Stimulated activated effector memory CD8-positive, alpha-beta T cell treated with anti-CD3 and anti-CD28 coated beads, Interleukin-12 subunit alpha, Interleukin-12 subunit beta, amount 100 ng/mL, for 72 hours (primary cell): ENCODE data around the gene B3GNT7.
"Not testable (repeated sequence)": the region's sequence is repeated elsewhere in the genome, so short reads cannot be mapped to it uniquely, and the experiment has no call there.

Source experiments
- ATAC-seq: fragments of 150-1000 bp; cut with Tn5 transposase; 2 replicates; pipeline ENCODE4 v1.10.0; 2021
- DNase-seq, 2 donors: peaks; one replicate each; pipeline ENCODE4 v3.0.0; 2021 to 2022; ENCODE audit warnings: low spot score in 2 of 2
- H3K27ac Mint-ChIP-seq: one replicate; pipeline ENCODE4 v1.8.0; 2022; ENCODE audit warnings: mild to moderate bottlenecking, mixed read lengths
- H3K36me3 Mint-ChIP-seq: one replicate; pipeline ENCODE4 v1.8.0; 2022; ENCODE audit warnings: mild to moderate bottlenecking, mixed read lengths
- H3K4me1 Mint-ChIP-seq: one replicate; pipeline ENCODE4 v1.8.0; 2022; ENCODE audit warnings: mixed read lengths
- H3K4me3 Mint-ChIP-seq: one replicate; pipeline ENCODE4 v1.8.0; 2022; ENCODE audit warnings: mild to moderate bottlenecking, mixed read lengths
- H3K9me3 Mint-ChIP-seq: one replicate; pipeline ENCODE4 v1.8.0; 2022; ENCODE audit warnings: mixed read lengths

The B3GNT7 gene

DNA sequence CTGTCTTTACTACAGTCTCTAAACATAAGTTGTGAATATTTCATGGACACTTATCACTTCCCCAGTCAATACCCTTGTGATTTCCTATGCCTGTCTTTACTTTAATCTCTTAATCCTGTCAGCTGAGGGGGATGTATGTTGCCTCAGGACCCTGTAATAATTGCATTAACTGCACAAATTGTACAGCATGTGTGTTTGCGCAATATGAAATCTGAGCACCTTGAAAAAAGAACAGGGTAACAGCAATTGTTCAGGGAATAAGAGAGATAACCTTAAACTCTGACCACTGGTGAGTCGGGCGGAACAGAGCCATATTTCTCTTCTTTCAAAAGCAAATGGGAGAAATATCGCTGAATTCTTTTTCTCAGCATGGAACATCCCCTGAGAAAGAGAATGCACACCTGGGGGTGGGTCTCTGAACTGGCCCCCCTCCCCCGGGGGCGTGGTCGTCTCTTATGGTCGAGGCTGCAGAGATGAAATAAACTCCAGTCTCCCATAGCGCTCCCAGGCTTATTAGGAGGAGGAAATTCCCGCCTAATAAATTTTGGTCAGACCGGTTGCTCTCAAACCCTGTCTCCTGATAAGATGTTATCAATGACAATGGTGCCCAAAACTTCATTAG, 19.4 kb upstream of the B3GNT7 start:
- not testable (repeated sequence) for H3K9me3 Mint-ChIP-seq, H3K27ac Mint-ChIP-seq, H3K4me1 Mint-ChIP-seq, H3K36me3 Mint-ChIP-seq, DNase-seq, H3K4me3 Mint-ChIP-seq, ATAC-seq

DNA sequence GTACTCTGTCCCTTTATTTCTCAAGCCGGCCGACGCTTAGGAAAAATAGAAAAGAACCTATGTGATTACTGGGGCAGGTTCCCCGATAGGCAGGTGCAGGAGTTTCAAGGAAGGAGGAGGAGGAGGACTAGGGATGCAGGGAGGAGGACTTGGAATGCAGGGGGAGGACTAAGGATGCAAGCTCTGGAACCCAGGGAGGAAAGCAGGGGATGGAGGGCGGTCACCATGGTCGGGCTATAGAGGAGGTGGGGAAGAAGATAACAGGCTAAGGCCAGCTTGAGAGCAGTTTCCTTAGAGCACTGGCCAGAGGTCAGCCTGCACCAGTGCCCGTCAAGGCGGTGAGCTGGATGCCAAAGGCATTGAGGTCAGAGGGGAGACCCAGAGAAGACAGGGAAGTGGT, 18.7 kb upstream of the B3GNT7 start:
- no peak for ATAC-seq
- DNase-seq: no peak
- Mint-ChIP-seq H3K27ac (no peak overlapping the region), H3K9me3 (no peaks in the 10 kb centered on the region), H3K36me3 (no peaks in the 10 kb centered on the region), H3K4me1 (peaks cover 6% of the 10 kb centered on the region), H3K4me3 (no peak overlapping the region)

DNA sequence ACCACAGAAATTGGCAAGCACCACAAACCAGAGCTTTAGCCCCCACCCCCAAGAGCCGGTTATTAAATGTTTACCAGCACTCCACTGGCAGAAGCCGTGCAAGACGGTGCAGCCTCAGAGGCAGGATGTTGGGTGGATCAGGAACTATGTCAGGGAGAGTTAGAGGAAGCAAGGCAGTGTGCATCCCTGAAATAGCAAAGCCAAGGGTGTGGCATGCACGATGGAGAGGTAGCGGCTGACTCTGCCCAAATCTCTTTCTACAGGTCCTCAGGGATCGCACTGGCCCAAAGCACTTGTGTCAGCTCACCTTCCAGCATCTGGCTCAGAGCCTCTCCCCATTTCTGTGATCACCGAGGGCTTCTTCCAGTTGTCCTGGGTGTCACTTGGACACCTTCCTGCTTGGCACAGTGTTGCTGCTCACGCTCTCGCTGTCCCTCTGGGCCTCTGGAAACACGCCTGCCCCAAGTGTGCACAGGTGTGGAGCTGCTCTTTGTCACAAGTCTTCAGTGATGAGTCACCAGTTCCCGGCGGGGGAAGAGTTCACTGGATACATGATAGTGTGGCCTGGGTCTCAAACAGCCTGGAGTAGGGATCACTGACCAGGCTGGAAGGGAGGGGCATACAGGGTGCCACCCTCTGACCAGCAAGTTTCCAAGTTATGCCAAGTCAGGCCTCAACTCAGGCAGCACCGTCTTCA, 17.3 kb upstream of the B3GNT7 start:
- Mint-ChIP-seq H3K27ac (no peak overlapping the region), H3K9me3 (no peaks in the 10 kb centered on the region), H3K36me3 (no peaks in the 10 kb centered on the region), H3K4me3 (no peak overlapping the region), H3K4me1 (peaks cover 6% of the 10 kb centered on the region)
- ATAC-seq (peak; percentile 5), DNase-seq (no peak)

DNA sequence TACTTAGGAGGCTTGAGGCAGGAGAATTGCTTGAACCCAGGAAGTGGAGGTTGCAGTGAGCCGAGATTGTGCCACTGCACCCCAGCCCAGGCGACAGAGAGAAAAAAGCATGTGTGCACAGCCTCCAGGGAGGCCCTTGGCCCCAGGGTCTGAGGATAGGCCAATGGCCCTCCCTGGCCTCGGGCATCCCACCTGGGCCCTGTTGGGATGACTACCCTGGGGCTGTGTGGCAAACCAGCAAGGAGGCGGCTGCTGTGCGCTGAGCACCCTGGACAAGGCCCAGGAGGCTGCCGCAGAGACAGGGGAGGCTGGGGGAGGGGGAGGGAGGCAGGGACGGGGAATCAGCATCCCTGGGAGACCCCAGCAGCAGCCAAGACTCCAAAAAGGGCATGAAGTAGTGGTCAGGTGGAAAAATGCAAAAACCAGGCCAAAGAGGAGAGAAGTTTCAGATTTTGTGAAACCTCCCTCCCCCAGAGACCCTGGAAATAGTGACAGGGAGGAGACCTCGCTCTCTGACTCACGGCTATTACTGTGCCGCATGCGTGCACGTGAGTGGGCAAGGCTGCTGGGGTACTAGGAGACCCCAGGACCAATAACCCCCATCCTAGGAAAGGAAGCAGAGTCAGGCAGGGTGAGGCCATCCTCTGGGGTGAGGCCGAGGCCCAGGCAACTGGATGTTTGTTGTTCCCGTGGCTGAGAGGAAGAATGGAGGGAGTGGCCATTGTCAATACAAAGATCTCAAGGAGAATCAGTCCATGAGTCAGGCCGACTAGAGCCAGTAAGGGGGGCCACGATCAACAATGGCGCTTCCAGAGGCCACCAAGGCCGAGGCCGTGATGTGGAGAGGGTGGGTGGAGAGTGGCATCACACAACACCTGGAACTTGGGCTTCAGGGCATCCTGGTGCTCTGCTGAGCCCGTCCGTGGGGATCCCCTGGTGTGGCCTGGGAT, 16.0 kb upstream of the B3GNT7 start:
- Mint-ChIP-seq H3K4me1 (peaks cover 6% of the 10 kb centered on the region), H3K36me3 (no peaks in the 10 kb centered on the region), H3K4me3 (no peak overlapping the region), H3K9me3 (no peaks in the 10 kb centered on the region), H3K27ac (no peak overlapping the region)
- ATAC-seq (no peak), DNase-seq (no peak)

DNA sequence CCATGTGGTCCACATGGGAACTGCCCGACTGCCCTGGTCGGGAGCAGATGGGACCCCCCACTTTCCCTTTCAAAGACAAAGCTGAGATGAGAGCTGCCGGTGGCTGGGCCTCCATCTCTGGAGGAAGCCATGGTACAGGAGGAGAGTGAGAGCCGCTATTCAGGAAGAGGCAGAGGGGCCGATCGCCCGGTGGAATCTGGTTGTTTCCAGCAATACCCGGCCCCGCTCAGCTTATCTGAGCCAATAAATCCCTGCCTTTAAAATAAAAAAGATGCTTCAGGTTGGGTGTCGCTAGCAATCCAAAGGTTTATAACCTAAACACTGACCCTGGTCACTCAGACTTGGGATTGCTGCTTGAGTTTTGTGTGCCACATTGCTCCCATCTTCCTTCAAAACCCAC, 15.2 kb upstream of the B3GNT7 start:
- no peak overlapping the region for H3K27ac Mint-ChIP-seq
- no peak for ATAC-seq
- DNase-seq: no peak
- H3K4me3 Mint-ChIP-seq: no peak overlapping the region
- no peaks in the 10 kb centered on the region for H3K36me3 Mint-ChIP-seq
- H3K9me3 Mint-ChIP-seq: peaks cover 3% of the 10 kb centered on the region
- peaks cover 6% of the 10 kb centered on the region for H3K4me1 Mint-ChIP-seq

DNA sequence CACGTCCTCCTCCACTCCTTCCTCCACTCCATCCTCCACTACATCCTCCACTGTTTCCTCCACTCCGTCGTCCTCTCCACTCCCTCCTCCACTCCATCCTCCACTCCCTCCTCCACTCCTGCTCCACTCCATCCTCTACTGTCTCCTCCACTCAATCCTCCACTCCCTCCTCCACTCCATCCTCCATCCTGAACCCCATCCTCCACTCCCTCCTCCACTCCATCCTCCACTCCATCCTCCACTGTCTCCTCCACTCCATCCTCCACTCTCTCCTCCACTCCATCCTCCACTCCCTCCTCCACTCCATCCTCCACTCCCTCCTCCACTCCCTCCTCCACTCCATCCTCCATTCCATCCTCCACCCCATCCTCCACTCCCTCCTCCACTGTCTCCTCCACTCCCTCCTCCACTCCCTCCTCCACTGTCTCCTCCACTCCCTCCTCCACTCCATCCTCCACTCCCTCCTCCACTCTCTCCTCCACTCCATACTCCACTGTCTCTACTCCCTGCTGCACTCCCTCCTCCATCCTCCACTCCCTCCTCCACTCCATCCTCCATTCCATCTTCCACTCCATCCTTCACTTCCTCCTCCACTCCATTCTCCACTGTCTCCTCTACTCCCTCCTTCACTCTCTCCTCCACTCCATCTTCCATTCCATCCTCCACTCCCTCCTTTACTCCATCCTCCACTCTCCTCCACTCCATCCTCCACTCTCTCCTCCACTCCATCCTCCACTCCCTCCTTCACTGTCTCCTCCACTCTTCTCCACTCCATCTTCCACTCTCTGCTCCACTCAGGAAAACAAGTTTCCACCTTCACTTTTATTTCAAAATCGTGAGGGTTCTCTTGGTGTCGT, 14.3 kb upstream of the B3GNT7 start:
- DNase-seq: no peak
- Mint-ChIP-seq H3K9me3 (peaks cover 3% of the 10 kb centered on the region), H3K4me1 (peaks cover 6% of the 10 kb centered on the region), H3K4me3 (no peak overlapping the region), H3K27ac (no peak overlapping the region), H3K36me3 (no peaks in the 10 kb centered on the region)
- no peak for ATAC-seq

DNA sequence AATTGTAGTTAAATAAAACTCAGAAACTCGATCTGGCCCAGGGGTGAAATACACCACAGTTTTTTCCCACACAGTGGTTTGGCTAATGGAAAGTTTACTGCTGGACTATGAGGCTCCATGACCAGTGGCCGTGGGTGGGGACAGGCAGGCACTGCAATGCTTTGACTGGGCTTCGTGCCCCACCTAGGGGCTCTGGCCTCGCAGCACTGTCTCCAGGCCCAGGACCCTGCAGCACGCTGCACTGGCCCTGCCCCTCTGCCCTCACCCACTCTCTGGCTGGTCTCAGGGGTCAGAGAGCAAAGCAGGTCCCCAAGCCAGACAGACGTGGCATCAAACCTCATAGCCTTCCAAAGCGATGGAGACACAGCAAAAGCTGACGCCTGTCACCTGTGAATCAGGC, 13.4 kb upstream of the B3GNT7 start:
- no peak overlapping the region for H3K4me3 Mint-ChIP-seq
- H3K4me1 Mint-ChIP-seq: peaks cover 1% of the 10 kb centered on the region
- no peak overlapping the region for H3K27ac Mint-ChIP-seq
- DNase-seq (no peak), ATAC-seq (no peak)
- peaks cover 3% of the 10 kb centered on the region for H3K9me3 Mint-ChIP-seq
- H3K36me3 Mint-ChIP-seq: no peaks in the 10 kb centered on the region

DNA sequence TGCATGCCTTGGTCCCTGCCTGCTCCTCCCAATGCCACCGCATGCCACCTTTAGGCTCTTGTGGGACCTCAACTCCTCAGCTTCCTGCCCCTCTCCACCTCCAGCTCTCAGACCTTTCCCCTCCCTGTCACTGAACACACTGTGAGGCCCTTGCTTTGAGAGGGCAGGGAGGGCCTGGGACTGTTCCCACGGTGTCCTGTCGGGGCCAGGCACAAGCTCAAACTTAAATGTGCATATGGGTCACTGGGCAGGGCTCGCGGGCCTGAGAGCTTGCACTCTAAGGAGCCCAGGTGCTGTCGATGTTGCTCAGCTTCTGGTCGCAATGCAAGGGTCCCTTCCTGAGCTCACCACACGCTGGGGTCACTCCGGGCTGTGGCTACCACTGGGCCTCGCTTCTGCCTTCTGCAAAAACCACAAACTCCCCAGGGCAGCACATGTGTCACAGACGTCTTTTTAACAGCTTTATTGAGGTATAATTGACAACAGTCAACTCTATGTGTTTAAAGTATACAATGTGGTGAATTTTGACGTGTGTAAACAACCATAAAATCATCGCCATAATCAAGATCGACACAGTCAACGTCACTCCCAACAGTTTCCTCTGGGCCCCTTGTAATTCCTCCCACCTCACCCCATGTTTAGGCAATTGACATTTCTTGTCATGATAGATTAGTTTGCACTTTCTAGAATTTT, 11.9 kb upstream of the B3GNT7 start:
- Mint-ChIP-seq H3K36me3 (no peaks in the 10 kb centered on the region), H3K9me3 (peaks cover 3% of the 10 kb centered on the region), H3K4me3 (no peak overlapping the region), H3K4me1 (no peaks in the 10 kb centered on the region), H3K27ac (peak overlapping the region; percentile 37)
- ATAC-seq (no peak), DNase-seq (no peak)

DNA sequence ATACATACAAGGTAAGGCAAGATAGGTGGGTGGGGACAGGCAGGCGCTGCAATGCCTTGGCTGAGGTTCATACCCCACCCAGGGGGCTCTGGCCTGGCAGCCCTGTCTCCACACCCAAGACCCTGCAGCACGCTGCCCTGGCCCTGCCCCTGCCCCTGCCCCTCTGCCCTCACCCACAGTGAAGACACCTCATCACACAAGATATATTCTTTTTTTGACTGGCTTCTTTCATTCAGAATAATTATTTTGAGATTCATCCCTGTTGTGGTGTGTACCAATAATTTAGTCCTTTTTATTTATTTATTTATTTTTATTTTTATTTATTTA, 11.4 kb upstream of the B3GNT7 start:
- H3K4me1 Mint-ChIP-seq: no peaks in the 10 kb centered on the region
- no peaks in the 10 kb centered on the region for H3K36me3 Mint-ChIP-seq
- DNase-seq: no peak
- H3K27ac Mint-ChIP-seq: no peak overlapping the region
- peaks cover 3% of the 10 kb centered on the region for H3K9me3 Mint-ChIP-seq
- ATAC-seq: no peak
- no peak overlapping the region for H3K4me3 Mint-ChIP-seq

DNA sequence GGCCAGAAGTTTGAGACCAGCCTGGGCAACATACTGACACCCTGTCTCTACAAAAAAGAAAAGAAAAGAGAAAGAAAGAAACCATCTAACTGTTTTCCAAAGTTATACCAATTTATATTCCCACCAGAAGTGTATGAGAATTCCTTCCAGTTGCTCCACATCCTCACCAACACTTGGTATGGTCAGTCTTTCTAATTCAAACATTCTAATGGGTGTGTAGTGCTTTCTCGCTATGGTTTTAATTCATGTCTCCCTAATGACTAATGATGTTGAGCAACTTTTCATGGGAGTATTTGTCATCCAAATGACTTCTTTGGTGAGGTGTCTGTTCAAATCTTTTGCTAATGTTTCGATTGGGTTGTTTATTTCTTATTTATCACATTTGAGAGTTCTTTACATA, 10.5 kb upstream of the B3GNT7 start:
- no peaks in the 10 kb centered on the region for H3K4me1 Mint-ChIP-seq

DNA sequence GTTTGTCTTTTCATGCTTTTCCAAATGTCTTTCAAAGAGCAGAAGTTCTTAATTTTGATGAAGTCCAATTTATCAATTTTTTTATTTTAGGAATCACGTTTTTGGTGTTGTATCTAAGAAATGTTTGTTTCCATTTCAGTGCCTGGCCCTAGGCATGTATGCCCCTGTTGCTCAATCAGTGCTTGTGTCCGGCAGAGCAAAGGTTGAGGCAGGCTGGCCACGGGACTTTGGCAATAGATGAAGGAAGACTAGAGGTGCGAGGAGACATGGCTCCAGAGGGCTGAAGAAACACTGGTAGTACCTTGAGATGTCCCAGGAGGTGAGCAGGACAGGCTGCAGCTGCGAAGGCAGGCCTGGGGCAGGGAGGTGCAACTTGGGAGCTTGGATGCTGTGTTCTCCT, 10.1 kb upstream of the B3GNT7 start:
- Mint-ChIP-seq H3K4me3 (no peak overlapping the region), H3K4me1 (no peaks in the 10 kb centered on the region), H3K27ac (no peak overlapping the region), H3K36me3 (no peaks in the 10 kb centered on the region), H3K9me3 (peaks cover 3% of the 10 kb centered on the region)
- DNase-seq: no peak
- ATAC-seq: no peak

More for the DNA sequence above, 10.5 kb upstream of the B3GNT7 start:
- Mint-ChIP-seq H3K36me3 (no peaks in the 10 kb centered on the region), H3K27ac (no peak overlapping the region), H3K4me3 (no peak overlapping the region), H3K9me3 (peaks cover 3% of the 10 kb centered on the region)
- no peak for DNase-seq
- ATAC-seq: no peak

DNA sequence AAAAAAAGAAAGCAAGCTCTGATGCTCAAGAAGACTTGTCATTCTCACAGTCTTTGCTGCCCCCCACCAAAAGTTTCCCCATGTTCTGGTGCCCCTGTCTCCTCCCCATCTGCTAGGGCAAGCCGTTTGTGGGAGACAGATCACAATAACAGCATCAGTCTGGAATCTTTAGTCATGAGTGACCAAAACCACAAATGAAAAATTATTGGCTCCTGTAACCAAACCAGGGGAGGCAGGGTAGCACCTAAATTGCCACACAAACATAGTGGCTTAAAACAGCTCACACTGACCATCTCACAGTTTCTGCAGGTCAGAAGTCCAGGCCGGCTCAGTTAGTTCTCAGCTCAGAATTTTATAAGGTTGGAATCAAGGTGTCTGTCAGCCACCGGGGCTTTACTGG, 9.1 kb upstream of the B3GNT7 start:
- peaks cover 1% of the 10 kb centered on the region for H3K4me1 Mint-ChIP-seq
- ATAC-seq: no peak
- no peak overlapping the region for H3K27ac Mint-ChIP-seq
- H3K4me3 Mint-ChIP-seq: no peak overlapping the region
- H3K9me3 Mint-ChIP-seq: peaks cover 3% of the 10 kb centered on the region
- no peaks in the 10 kb centered on the region for H3K36me3 Mint-ChIP-seq
- DNase-seq: no peak

DNA sequence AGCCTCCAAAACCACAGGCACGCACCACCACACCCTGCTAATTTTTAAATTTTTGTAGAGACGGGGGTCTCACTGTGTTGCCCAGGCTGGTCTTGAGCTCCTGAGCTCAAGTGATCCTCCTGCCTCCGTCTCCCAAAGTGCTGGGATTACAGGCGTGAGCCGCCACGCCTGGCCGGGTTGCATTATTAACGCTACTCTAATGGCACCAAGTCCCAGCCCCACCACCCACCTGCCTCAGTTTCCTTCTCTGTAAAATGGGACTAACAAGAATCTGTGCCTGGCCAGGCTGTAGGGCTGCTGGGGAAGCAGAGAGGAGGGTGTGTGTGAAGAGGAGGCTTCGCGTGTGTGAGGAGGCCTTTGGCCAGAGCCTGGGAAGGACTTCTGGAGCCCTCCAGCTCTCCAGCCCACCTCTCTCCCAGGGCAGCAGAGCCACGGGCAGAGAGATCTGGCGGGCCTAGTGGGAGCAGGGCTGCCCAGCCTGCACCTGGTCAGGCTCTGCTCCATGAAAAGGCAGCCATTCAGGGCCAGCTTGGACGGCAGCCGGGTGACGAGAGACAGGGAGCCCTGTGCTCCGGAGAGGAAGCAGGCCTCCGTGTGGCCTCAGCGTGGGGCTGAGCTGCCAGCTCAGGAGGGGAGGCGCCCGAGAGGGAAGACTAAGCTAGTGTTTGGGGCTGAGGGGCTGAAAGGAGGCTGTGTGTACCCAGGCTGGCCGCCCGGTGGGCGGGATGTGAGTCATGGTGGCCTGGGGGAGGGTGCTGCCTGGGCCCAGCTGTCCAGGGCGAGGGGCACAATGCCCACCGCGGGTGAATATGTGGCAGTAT, 7.4 kb upstream of the B3GNT7 start:
- no peak for DNase-seq
- Mint-ChIP-seq H3K4me1 (peaks cover 9% of the 10 kb centered on the region), H3K9me3 (peaks cover 3% of the 10 kb centered on the region), H3K36me3 (no peaks in the 10 kb centered on the region), H3K4me3 (no peak overlapping the region), H3K27ac (peak overlapping the region; percentile 43)
- ATAC-seq: no peak
